GM04504 (cell line): ENCODE results near the gene SDK1.

Experiments used
- DNase-seq: peaks from one replicate; pipeline ENCODE4 v3.0.0-alpha.2; 2012; ENCODE audit warnings: low read depth

SDK1 gene

DNA sequence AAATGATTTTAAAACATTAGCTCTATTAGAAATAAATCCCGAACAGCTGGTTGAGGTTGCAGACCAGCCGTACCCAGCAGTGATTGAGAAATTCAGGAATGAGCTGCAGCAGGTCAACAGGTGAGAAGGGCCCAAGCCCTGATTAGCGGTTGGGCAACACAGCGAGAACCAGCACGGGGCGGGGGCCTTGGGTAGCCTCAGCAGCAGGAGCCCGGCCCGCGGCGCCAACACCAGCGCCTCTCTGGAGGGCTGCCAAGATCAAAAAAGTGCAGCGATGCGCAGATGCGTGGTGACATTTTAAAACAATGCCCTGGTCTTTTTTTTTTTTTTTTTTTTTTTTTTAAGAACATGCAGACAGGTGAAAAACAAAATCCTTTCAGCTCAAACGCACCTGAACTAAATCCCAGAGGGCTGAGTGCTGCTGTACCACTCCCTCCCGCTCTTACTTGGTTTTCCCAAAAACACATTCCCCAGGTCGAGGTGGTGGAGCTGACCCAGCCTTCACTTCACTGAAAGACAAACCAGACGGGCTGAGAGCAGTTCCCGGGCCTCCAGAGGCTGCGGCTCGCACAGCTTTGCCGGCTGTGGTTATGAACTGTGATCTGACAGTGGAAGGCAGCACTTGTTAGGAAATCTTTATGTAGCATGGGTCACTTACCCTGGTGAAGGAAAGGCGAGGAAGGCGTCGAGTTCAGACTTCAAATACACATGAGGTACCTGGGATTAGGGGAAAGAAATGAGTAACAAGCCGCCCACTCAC, 579.4 kb downstream of the SDK1 start:
- no peak for DNase-seq

DNA sequence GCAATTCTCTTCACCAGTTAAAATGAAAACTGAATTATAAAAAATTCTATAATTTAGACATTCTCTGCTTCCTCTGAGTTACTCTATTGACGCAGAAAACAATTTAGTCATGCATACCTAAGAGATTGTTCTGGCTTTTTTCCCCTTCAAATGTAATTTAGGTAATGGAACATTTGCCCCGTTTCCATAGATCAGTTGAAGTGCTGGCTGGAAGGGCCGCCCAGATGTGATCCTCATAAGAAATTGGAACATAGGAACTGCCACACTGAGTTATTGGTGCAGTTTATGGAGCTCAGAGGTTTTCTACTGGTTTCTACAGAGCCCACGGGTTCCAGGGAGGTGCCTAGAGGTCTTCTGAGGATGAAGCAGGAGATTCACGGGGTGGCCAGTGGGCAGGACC, 581.7 kb downstream of the SDK1 start:
- no peak for DNase-seq

DNA sequence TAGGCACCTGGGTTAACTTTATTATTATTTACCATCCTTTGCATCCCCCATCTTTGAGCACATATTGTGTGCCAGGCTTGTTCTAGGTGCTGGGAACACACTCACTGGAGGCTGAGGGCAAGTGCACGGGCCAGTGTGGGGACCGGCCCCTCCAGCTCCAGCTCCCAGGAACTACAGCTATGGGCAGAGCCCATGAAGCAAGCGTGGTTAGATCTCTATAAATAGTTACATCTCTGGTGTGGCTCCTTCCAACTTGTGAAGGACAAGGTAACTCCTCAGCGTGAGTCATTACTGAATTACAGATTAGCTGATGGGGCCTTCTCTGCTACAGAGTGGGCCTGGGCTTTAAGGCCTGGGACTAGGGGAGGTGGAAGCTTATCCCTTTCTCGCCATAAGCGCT, 583.5 kb downstream of the SDK1 start:
- DNase-seq: no peak

DNA sequence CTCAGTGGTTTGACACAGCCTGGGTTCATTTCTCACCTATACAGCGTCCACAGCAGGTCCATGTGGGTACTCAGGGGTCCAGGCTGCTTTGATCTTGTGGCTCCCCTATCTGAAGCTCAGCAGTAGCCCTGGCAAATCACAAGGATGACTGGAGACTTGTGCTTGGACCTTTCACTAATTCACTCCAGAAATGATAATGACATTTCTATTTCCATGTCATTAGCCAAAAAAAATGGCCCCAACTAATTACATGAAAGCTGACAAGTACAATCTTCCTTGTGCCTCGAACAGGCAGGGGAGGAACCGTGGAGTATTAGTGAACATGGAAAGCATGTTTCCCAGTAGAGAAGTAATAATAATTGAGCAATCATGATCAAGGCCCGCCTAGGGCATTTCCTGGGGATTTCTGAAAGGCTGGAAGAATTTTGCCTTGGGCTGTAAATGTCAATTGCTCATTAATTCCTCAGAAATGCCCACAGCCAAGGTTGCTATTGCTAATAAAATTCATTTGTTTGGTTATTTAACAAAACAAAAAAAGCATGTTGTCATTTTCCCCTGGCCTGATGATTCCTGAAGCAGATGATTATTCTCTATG, 586.1 kb downstream of the SDK1 start:
- no peak for DNase-seq

DNA sequence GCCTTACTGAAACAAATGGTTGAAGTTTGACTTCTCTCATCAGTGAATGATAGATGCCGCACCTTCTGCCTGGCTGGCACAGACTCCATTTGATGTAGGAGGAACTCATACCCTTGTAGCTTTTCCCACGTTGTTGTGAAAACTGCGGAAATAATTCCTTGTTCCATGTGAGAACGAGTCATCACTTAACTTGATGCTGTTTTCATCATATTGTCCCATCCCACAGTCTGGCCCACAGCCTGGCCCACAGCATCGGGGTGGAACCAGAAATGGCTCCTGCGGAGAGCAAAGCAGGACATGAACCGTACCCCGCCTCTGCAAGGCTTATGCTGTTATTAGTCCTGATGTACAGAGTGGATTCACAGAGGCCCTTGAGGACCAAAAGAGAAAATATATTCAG, 587.0 kb downstream of the SDK1 start:
- no peak for DNase-seq

DNA sequence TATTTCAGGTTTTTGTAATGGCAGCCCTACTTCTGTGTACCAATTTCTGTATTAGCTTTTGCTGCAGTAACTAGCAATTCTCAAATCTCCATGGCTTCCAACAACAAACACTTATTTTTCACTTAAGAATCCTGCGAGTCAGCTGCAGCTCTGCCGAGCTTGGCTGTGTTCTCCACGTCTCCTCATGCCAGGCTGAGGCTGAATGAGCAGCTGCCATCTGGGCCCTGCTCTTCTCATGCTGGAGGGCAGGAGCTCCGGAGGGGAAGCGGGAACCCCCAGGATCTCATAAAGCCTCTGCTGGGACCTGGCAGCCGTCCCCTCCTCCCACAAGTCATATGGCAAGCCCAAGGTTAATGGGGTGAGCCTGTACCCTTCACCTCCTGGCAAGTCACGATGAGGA, 591.1 kb downstream of the SDK1 start:
- DNase-seq: no peak

DNA sequence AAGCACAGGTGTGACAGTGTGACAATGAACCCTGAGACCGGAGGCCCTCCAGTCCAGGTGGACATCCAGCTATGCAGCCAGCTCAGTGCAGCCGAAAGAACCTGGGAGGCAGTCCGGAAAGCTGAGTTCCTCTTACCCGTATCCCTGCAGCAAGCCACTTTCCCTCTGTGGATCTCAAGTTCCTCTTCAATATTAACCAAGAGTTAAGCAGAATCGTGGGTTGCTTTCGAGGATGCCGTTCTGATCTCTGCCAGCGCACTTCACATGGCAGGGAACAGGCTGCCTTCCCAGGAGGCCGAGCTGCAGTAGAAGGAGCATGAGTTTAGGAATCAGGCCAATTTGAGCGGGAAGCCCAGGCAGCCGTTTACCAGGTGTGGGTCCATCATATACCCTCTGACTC, 591.6 kb downstream of the SDK1 start:
- DNase-seq: no peak

DNA sequence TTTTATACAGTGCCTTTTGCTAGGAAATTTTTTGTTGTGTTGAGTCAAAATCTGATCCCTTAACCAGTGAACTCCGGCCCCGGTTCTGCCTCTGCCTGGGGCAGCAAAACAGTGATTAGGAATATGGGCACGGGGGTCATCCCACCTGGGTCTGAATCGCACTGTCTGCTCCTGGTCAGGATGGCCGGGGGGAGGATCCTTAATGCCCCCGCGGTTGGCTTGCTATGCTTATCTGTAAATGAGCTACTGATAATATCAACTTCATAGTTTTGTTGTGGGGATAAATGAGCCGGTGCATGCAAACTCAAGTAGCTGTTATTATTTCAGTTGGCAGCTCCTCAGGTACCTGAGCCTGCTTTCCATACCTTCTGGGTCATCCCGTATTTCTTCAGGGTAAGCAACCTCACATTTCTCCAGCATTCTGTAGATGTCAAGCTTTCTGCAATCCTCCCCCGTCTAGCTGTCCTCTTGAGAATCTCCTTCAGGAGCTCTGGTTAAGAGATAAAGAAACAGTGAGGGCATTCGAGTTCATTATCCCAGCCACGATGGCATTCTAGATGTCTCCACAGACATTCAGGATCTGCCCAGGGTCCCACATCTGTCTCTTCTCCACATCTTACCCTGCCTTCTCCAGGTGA, 592.2 kb downstream of the SDK1 start:
- no peak for DNase-seq

DNA sequence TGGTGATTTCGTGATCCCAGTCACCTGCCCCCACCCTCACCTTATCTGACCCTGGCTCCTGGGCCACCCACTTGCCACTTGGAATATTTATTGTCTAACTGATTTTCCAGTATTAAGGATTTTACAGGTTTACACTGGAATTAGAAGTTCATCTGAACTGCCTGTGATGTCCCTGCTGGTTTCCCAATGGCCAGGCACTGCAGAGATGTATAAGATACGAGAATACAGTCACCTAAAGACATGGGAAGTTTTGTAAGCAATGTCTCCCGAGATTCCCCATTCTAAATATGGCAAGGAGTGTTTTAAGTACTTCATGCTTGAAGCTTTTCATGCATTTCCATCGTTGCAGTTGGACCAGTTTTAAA, 592.7 kb downstream of the SDK1 start:
- DNase-seq: no peak

DNA sequence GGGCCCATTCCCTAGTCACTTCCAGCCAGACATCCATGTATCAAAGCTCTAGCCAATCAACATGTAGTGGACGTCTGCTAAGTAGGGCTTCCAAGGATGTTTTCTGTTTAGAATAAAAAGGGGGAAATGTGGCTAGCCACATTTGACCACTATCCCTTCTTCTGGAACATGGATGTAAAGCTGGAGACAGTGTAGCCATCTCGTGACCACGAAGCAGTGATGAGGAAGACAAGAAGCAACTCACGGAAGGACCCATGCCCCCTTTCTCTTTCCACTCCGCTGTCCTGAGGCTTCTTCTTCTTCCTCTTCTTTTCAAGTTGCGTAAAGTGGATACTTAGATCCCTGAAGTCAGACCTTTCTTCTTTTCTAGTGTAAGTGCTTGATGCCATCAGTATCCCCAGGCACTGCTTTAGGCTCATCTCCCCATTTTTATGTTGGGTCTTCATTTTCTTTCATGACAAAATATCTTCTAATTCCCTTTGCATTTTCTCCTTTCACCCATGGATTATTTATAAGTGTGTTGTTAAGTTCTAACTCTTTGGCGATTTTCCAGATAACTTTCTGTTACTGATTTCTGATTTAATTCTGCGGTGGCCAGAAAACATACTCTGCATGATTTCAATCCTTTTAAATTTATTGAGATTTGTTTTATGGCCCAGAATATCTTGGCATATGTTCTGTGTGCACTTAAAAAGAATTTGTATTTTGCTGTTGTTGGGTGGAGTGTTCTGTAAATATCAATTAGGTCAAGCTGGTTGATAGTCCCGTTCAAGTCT, 594.5 kb downstream of the SDK1 start:
- DNase-seq: no peak

DNA sequence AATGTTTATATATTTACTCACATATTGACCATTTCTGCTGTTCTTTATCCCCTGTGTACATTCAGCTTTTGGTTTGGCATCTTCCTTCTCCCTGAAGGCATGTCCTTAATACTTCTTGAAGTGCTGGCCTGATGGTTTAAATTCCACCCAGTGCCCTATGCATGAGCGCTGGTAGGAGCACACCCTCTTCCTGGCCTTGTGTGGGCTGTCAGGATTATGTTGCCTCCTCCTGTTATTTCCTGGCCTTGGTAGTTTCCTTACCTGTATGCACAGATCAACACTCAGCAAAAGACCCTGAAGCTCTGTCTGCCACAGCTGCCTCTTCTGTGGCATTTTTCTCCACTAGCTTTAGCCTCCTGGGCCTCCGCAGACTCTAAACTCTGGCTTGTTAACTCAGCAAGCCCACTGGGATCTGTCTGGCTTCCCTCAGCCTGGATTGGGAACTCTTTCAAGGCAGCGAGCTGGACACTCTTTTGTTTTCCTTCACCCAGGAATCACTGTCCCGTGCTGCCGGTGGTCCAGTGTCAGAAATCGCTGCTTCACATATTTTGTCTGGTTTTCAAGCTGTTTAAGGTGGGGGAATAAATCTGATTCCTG, 595.2 kb downstream of the SDK1 start:
- no peak for DNase-seq

DNA sequence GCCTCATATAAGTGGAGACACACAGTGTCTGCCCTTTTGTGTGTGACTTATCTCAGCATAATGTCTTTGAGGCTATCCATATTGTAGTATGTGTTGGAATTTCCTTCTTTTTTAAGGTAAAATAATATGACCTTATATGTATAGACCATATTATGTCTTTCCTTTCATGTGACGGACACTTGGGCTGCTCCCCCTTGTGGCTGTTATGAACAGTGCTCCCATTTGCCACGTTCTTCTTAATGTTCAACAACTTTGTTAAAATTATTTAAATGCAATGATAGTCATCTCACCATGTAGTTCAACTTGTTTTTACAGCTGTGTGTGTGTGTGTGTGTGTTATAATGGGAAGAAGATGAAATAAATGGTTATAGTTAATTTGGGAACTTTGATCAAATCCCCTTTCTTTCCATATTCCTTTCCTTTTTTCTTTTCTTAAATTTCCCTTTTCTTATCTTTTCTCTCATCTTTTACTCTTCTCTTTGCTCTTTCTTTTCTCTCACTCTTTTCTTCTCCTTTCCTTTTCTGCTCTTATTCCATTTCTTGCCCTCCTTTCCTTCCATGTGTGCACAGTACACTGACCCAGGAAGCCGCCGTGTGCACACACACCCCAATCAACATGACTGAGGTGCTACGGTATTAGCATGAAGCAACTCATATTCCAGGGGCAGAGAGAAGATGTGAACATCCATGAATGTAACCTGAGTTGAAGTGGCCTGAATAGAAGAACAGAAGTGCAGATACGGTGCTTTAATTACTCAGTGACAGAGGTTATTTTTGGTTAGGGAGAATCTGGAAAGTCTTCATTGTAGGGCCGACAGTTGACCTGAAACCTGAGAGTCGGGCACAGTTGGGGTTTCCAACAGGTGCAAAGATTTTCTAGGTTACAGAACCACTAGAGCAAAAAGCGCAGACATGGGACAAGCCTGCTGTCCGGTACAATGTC, 596.6 kb downstream of the SDK1 start:
- DNase-seq: peak; percentile 0

DNA sequence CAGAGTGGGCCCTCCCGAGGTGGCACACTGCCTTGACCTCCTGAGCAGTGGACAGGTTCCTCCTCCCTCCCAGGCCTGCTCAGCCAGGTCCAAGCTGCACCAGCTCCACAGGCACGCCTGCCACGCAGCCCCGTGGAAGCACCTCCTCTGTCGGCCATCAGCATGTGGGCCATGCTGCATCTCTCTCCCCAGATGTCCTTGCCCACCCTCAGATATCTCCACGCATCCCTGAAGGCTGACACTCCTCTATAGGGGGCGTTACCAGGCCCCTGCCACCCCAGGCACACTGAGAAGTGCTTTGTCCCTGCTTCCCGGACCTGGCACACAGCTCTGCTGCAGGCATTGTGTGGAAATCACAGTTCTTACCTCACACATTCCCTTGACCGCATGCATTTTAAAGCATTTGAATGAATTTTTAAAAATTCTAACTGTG, 598.5 kb downstream of the SDK1 start:
- no peak for DNase-seq

DNA sequence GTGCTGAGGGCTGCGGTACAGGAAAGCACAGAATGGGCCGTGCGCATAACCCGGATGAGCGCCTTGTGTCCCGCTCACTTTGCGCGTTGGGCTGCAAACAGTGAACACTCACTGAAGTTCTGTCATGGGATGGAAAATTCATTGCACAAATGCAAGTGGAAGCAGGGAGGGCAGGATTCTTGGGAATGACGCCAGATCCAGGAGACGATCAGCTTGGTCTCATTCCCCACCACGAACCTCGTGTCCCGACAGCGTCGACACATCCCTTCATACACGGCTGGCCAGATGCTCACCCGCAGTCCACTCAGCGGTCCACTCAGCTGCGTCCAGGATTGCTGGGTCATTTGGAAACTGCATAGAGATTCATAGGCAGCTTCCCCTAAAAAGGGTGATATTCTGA, 607.1 kb downstream of the SDK1 start:
- no peak for DNase-seq

DNA sequence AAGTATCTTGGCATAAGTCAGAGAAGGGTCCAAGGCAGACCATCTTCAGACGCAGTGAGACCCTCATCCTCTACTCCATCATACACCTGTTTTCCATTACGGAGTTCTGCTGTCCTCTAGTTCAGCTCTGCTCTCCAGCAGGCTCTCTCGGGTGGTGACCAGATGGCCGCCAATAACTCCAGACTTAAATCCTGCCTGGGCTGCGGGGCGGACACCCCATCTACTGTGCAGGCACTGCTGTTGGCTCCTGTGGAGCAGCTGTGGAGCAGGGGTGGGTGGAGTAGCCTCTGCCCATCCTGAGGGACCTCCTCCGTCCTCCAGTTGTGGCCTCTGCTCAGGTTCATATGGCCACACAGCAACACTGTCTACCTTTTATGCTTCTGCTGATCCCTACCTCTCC, 608.1 kb downstream of the SDK1 start:
- DNase-seq: no peak

DNA sequence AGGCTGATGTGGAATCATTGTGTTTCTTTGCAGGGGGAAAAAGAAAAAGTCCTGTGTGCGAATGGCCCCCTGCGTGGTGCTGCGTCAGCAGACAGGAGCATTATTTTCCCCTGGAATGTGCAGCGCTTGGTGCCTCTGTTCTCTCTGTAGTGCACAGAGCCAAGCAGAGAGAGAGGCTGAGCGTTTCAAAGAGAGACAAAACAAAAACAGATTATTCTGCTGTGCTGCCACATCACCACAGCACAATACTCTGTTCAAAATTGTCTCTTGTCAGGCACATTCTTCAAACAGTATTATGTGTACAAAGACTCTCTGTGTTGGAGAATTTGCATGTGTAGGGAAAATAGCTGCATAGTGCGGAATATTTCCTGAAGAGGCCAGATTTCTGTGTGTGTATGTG, 609.0 kb downstream of the SDK1 start:
- no peak for DNase-seq

DNA sequence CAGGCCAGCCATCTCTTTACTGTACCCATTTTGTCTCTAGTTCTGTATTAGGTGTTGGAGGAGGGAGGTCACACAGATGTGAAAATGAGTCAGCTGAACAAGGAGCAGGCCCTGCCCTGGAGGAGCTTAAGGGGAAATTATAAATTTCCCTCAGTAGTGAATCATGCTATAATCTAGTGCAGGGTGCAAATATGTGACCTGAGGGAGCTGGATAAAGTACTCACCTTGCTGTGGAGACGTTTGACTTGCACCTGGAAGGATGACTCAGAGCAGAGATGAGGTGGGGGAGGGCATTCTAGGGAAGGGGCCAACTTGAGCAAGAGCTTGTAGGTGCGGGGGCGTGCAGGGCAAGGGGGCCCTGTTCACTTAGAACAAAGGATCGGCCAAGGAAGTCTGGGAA, 610.6 kb downstream of the SDK1 start:
- no peak for DNase-seq

DNA sequence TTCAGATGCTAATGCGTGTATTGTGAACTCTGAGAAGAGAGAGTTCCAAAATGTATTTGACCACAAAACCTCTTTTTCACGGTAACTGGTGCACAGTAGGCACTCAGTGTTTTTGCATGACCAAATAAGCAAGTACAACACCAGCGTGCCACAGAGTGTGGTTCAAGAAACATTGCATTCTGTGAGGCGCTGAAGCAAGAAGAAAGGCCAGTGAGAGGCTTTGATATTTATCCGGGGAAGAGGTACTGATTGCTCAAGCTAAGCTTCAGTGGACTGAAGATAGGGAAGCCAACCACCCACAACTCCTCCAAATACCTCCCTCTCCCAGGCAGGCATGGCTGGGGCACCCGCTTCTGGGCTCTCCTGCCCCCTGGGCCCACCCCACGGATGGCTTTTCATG, 611.2 kb downstream of the SDK1 start:
- no peak for DNase-seq

DNA sequence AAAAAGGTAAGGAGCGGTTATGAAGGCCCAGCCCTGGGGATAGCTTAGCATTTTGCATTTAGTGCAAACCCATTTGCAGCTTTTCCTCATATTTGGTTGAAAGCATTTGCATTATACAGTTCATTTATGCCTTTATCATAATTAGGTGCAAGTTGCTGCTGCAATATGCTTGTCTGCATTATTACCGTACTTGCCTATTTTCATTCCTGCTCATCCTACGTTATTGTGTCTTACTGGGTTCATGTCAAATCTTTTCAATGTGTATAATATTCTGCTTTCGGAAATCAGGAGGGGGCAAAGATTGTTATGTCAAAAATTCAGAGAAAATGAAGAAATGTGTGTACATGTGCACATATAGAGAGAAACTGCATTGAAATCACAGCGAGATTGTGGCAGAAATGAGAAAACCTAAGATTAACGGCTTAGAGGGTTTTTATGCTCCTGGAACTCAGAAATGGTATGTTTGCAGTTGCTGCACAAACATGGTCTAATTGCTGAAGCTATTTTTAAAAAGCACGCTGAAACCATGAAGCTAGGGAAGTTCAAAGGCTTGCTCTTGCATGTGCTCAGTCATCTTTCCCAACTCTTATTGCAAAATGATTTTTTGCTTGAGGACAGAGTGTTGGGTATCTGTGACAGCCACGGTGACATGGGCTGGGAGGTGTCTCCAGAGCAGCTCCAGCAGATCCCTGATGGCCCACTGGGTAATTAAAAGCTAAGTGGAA, 613.2 kb downstream of the SDK1 start:
- DNase-seq: no peak

DNA sequence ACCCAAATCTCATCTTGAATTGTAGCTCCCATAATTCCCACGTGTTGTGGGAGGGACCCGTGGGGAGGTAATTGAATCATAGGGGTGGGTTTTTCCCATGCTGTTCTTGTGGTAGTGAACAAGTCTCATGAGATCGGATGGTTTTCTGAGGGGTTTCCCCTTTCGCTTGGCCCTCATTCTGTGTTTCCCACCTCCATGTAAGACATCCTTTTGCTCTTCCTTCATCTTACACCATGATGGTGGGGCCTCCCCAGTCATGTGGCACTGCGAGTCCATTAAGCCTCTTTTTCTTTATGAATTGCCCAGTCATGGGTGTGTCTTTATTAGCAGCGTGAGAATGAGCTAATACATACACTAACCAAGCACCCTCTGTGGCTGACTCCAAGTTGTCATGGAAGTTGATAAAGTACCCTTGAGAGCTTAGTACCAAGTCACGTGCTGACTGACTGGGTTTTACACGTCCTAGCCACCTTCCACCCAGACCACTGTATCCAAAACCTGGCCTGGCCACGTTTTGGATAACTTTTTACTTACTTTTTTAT, 614.4 kb downstream of the SDK1 start:
- DNase-seq: no peak
